PFSK-1 (cell line): ENCODE results near the gene NOL4L.

Experiments used
- FOXP2 ChIP-seq: optimal IDR thresholded peaks from 2 replicates; pipeline ENCODE3; 2011; ENCODE audit warnings: borderline replicate concordance, control low read depth, inconsistent platforms; ENCODE audit not compliant: insufficient read depth; ENCODE audit errors: extremely low read length, extremely low read depth
- POLR2AphosphoS5 ChIP-seq: IDR thresholded peaks from 2 replicates; pipeline ENCODE4 v1.6.1; 2012; ENCODE audit warnings: low read depth, mild to moderate bottlenecking, control low read depth, low read length, moderate library complexity
- SIN3A ChIP-seq: IDR thresholded peaks from 2 replicates; pipeline ENCODE4 v1.6.1; 2012; ENCODE audit warnings: mild to moderate bottlenecking, low read length, moderate library complexity, borderline replicate concordance; ENCODE audit not compliant: insufficient read depth
- TAF1 ChIP-seq: IDR thresholded peaks from 2 replicates; pipeline ENCODE4 v1.6.1; 2012; ENCODE audit warnings: low read length, control low read depth, borderline replicate concordance; ENCODE audit not compliant: insufficient read depth
- TF ChIP-seq, protein P1 (sequence below), 2 experiments: IDR thresholded peaks; 2 replicates each; pipeline versions ENCODE4 v1.6.1 to v1.8.0; 2011 to 2012; ENCODE audit warnings: low read depth in 2 of 2, low read length in 2 of 2, control low read depth in 1 of 2, inconsistent platforms in 1 of 2, mild to moderate bottlenecking in 1 of 2, moderate library complexity in 1 of 2; ENCODE audit not compliant: insufficient read depth in 1 of 2

NOL4L gene

DNA sequence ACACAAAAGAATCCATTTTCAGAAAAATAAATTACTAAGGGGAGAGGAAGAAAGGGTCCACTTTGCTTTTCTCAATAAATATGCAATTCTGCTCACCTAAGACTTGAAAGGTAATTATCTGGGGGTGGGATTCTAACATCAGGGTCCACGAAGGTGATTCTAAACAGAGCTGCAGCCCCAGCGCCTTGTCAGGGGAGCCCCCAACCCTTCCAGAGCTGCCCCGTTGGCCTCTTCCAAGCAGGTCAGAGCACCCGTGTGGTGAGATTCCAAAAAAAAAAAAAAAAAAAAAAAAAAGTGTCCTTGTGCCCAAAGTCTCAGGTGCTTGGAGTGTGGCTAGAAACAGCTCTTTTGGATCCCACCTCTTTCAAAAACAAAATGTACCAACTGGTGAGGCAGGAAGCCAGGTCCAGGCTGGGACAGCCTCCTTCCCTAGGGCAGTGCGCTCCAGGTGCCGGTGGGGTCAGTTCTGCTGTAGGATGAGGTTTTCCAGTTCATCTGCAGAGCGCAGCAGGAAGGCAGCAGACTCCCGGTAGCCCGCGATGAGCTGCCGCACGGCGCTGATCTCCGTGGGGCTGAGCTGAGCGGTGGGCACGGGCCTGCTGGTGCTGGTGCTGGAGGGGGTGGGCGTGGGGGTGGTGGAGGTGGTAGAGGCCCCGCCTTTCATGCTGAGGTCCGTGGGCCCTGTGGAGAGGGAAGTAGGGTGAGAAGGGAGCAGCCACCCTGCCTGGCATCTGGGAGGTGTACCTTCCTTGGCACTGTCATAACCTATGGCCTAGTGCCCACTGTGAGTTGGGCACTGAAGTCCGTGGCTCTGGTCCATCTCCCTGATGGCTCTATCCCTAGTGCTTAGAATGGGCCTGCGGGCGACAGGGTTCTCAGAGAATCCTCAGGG is 137.8 kb downstream of the NOL4L start:
- TF ChIP-seq, protein P1, sequence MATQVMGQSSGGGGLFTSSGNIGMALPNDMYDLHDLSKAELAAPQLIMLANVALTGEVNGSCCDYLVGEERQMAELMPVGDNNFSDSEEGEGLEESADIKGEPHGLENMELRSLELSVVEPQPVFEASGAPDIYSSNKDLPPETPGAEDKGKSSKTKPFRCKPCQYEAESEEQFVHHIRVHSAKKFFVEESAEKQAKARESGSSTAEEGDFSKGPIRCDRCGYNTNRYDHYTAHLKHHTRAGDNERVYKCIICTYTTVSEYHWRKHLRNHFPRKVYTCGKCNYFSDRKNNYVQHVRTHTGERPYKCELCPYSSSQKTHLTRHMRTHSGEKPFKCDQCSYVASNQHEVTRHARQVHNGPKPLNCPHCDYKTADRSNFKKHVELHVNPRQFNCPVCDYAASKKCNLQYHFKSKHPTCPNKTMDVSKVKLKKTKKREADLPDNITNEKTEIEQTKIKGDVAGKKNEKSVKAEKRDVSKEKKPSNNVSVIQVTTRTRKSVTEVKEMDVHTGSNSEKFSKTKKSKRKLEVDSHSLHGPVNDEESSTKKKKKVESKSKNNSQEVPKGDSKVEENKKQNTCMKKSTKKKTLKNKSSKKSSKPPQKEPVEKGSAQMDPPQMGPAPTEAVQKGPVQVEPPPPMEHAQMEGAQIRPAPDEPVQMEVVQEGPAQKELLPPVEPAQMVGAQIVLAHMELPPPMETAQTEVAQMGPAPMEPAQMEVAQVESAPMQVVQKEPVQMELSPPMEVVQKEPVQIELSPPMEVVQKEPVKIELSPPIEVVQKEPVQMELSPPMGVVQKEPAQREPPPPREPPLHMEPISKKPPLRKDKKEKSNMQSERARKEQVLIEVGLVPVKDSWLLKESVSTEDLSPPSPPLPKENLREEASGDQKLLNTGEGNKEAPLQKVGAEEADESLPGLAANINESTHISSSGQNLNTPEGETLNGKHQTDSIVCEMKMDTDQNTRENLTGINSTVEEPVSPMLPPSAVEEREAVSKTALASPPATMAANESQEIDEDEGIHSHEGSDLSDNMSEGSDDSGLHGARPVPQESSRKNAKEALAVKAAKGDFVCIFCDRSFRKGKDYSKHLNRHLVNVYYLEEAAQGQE (IDR thresholded peaks at IDR 0.05; ENCODE audit: insufficient read depth in 1 of 2, low read depth in 2 of 2, low read length in 2 of 2), result no peak
- TF ChIP-seq TAF1 (no peak), FOXP2 (no peak), POLR2AphosphoS5 (no peak), SIN3A (no peak)

DNA sequence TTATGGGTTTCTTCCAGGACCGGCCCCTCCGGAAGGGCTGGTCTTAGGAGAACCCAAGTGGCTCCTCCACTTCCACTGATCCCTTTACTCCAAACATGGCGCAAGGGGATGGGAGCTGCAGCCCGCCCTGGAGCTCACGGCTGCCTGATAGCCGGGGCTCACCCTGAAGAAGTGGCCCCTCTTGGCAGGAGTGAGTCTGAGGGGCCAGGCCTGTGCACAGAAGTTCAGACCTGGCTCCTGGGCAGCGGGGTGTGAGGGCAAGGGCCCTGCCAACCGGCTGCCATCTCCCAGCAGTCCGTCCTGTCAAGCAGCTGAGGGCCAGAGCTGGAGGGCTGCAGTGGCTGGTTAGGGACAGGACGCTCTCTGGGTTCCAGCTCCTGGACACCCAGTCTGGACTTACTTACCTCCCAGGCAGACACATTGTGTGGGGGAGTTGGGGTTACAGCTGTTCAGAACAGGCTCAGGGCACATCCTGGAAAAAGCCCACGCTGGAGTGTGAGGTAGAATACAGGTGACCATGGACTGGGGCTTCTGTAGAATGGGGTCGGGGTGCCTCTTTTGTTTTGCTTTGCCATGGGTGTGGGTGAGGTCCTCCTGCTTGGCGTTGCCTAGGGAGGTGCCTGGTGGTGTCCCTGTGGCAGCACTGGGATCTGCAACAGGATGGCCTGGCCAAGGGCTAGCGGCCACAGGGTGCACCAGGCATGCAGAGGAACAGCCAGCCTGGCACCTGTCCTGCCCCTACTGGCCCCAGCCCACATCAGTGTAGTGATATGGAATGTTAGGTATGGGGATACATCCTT is 138.6 kb downstream of the NOL4L start:
- no peak for TF ChIP-seq SIN3A
- no peak for TF ChIP-seq FOXP2
- TF ChIP-seq POLR2AphosphoS5, result no peak; the same call in 1 of the 2 replicates
- TF ChIP-seq, protein P1 (IDR thresholded peaks at IDR 0.05; ENCODE audit: insufficient read depth in 1 of 2, low read depth in 2 of 2, low read length in 2 of 2), result no peak
- TF ChIP-seq TAF1, result no peak

DNA sequence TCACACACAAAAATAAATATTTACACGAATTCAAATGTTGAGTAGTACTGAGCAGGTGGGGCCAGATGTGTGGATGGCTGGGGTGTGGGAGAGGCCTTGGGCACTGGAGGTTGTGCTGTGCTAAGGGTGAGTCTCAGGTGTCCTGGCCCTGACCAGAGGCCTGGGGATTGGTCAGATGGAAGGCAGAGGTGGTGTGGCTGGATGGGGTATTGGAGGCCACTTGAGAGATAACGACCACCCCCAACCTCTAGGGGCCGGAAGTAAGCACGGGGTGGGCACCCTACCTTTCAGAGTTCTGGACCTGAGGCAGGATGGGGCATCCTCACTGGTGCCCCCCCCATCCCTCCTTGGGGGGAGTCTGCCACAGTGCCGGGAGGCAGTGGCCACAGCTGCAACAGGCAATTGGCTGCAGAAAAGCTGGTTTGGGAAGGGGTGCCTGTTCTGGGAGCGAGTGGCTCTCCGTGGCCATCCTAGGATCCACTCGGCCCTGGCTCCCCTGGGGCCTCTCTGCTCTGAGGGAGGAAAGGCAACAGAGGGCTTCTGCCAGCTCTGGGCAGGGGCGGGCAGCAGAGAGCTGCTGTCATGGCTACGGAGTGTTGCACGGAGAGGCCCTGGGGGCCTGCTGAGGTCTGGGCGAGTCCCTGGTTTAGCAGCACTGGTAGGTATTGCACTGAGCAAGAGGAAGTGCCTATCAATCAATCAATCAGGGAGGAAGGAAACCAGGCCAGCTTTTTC is 139.4 kb downstream of the NOL4L start:
- TF ChIP-seq SIN3A (no peak), FOXP2 (no peak), POLR2AphosphoS5 (no peak; the same call in 1 of the 2 replicates), TAF1 (no peak)
- TF ChIP-seq, protein P1 (IDR thresholded peaks at IDR 0.05; ENCODE audit: insufficient read depth in 1 of 2, low read depth in 2 of 2, low read length in 2 of 2), result no peak

DNA sequence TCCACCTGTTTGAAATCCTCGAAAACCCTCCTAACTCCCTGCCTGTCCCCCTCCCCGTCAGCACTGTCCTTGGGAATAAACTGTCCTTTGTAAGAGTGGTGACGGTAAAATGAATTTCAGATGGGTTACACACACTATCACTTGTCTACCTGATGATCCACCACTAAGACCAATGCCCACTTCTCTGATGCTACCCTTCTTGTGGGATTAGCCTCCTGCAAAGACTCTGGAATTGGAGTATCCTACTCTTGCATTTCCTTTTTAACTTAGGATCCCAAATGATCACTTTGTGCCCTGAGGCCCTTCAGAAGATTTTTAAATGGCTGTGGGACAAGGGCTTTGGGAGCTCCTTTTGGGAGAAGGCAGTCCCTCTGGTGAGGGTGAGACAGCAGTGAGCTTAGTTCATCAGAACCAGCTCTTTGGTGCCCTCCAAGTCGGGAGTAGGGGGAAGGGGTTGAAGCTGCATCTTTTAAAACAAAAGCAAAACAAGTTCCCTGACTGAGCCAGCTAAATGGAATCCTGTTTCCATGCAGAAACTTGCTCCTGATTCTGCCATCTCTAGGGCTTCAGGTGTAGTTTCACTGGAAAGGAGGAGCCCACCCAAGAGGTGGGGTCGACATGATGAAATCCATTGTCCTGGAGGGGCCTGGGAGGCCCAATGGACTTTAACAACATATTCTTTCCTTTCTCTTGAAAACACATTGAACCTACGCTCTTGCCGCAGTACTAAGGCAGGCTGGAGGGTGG is 140.5 kb downstream of the NOL4L start:
- TF ChIP-seq POLR2AphosphoS5, result no peak
- TF ChIP-seq, protein P1 (IDR thresholded peaks at IDR 0.05; ENCODE audit: insufficient read depth in 1 of 2, low read depth in 2 of 2, low read length in 2 of 2), result no peak
- TF ChIP-seq FOXP2, result no peak
- TF ChIP-seq TAF1, result no peak
- no peak for TF ChIP-seq SIN3A
